ENCODE data around the gene CSHL1. TPM values are rescaled to one million over a fixed set of nuclear protein-coding genes. Genes with fewer than 3 reads are reported as not detected.

The CSHL1 gene
- total and polyA plus RNA-seq, 2 donors (not counting 1 experiment from before 2014, with no cell fraction given), result not detected

- intact Hi-C loops (cut with micrococcal nuclease), result no loop called here
- H3K4me3 Mint-ChIP-seq, result no peak overlapping the region
- Histone ChIP-seq H3K27me3 (replicated peaks in 1 of 4; ENCODE audit: control extremely low read depth in 1 of 4, control insufficient read depth in 3 of 4, insufficient read depth in 4 of 4, low read length in 3 of 4) (no peaks in the 10 kb centered on the region), H4K20me1 (ENCODE audit: control insufficient read depth, insufficient read depth, low read length, poor library complexity, severe bottlenecking) (no peaks in the 10 kb centered on the region), H3K4me1 (ENCODE audit: control insufficient read depth in 2 of 2, insufficient read depth in 2 of 2, low read length in 2 of 2) (peaks cover 34 to 49% of the 10 kb centered on the region in 2 donors), H3K4me2 (replicated peaks; ENCODE audit: low read depth, low read length, poor library complexity, severe bottlenecking) (no peak overlapping the region), H2AFZ (ENCODE audit: insufficient read depth, low read depth, low read length, poor library complexity, severe bottlenecking) (no peak overlapping the region), H3K36me3 (replicated peaks in 1 of 2; ENCODE audit: control extremely low read depth in 1 of 2, control insufficient read depth in 1 of 2, extremely low read depth in 1 of 2, insufficient read depth in 2 of 2, low read length in 1 of 2) (no peaks in the 10 kb centered on the region), H3K27ac (ENCODE audit: low read length in 2 of 2) (no peak overlapping the region), H3K4me3 (ENCODE audit: control extremely low read depth in 1 of 5, extremely low read depth in 1 of 5, insufficient read depth in 1 of 5, low read depth in 2 of 5, low read length in 4 of 5) (no peak overlapping the region), H3K9me3 (ENCODE audit: control extremely low read depth in 1 of 3, control insufficient read depth in 2 of 3, insufficient read depth in 1 of 3, low read length in 2 of 3) (no peaks in the 10 kb centered on the region), H3K79me2 (ENCODE audit: control insufficient read depth, insufficient read depth, low read length) (no peaks in the 10 kb centered on the region), H3K9ac (ENCODE audit: low read length) (no peak overlapping the region)
- H3K27ac Mint-ChIP-seq, result peak overlapping the region; percentile 59
- peaks cover 28% of the 10 kb centered on the region for H3K4me1 Mint-ChIP-seq
- POLR2A ChIA-PET, result interaction anchor here (1.2 to 1.3 kb wide), 2 partner anchors 10 to 12 kb away, joined by 3 to 4 read pairs; no protein-coding TSS in a partner anchor
- DNase-seq, result no peak
- WGBS (ENCODE audit: insufficient coverage), result 100% methylated on average over 2 of the region's 5 CpGs
- no peaks in the 10 kb centered on the region for H3K27me3 Mint-ChIP-seq
- CTCF ChIA-PET, result interaction anchor here (1.4 to 14.6 kb wide), 7 partner anchors 10 to 177 kb away, joined by 3 to 504 read pairs (median 16); partner anchors contain the start of genes CD79B, CSHL1, GH1 and ICAM2
- TF ChIP-seq CTCF (IDR thresholded peaks at IDR 0.05) (no peak), EZH2 (IDR thresholded peaks at IDR 0.05; ENCODE audit: borderline replicate concordance, insufficient read depth, low read depth, low read length, poor library complexity, severe bottlenecking) (no peak)
- H3K9me3 Mint-ChIP-seq (ENCODE audit: insufficient read depth), result no peaks in the 10 kb centered on the region
- ATAC-seq (ENCODE audit: low read depth), result no peak
These were observed 45.4 kb upstream of the CSHL1 start for GRCh38 chr17:63956296-63956920.

GRCh38 chr17:63955791-63956190 is 44.7 kb upstream of the CSHL1 start:
- intact Hi-C loops (cut with micrococcal nuclease), result no loop called here
- H3K27ac Mint-ChIP-seq, result peak overlapping the region; percentile 80

More at GRCh38 chr17:63955791-63956190, 44.7 kb upstream of the CSHL1 start:
- H3K36me3 ChIP-seq (replicated peaks in 1 of 2; ENCODE audit: control extremely low read depth in 1 of 2, control insufficient read depth in 1 of 2, extremely low read depth in 1 of 2, insufficient read depth in 2 of 2, low read length in 1 of 2), result no peaks in the 10 kb centered on the region
- Mint-ChIP-seq H3K27me3 (no peaks in the 10 kb centered on the region), H3K4me3 (no peak overlapping the region), H3K9me3 (ENCODE audit: insufficient read depth) (no peaks in the 10 kb centered on the region), H3K4me1 (peaks cover 30% of the 10 kb centered on the region)
- H2AFZ ChIP-seq (ENCODE audit: insufficient read depth, low read depth, low read length, poor library complexity, severe bottlenecking), result no peak overlapping the region
- no peak overlapping the region for H3K4me2 ChIP-seq (replicated peaks; ENCODE audit: low read depth, low read length, poor library complexity, severe bottlenecking)
- 97% methylated on average over 2 of the region's 4 CpGs for WGBS (ENCODE audit: insufficient coverage)
- H3K79me2 ChIP-seq (ENCODE audit: control insufficient read depth, insufficient read depth, low read length), result no peaks in the 10 kb centered on the region
- peaks cover 32 to 49% of the 10 kb centered on the region in 2 donors for H3K4me1 ChIP-seq (ENCODE audit: control insufficient read depth in 2 of 2, insufficient read depth in 2 of 2, low read length in 2 of 2)
- H3K4me3 ChIP-seq (ENCODE audit: control extremely low read depth in 1 of 5, extremely low read depth in 1 of 5, insufficient read depth in 1 of 5, low read depth in 2 of 5, low read length in 4 of 5), result no peak overlapping the region
- no peak overlapping the region for H3K9ac ChIP-seq (ENCODE audit: low read length)
- POLR2A ChIA-PET, result interaction anchor here (1.2 to 1.3 kb wide), 2 partner anchors 9 to 12 kb away, joined by 3 to 4 read pairs; no protein-coding TSS in a partner anchor
- H3K9me3 ChIP-seq (ENCODE audit: control extremely low read depth in 1 of 3, control insufficient read depth in 2 of 3, insufficient read depth in 1 of 3, low read length in 2 of 3), result no peaks in the 10 kb centered on the region
- CTCF ChIA-PET, result interaction anchor here (1.2 to 14.6 kb wide), 7 partner anchors 9 to 178 kb away, joined by 3 to 504 read pairs (median 16); partner anchors contain the start of genes CD79B, CSHL1, GH1 and ICAM2
- no peak for DNase-seq
- H3K27ac ChIP-seq (ENCODE audit: low read length in 2 of 2), result no peak overlapping the region
- TF ChIP-seq EZH2 (IDR thresholded peaks at IDR 0.05; ENCODE audit: borderline replicate concordance, insufficient read depth, low read depth, low read length, poor library complexity, severe bottlenecking) (no peak), CTCF (IDR thresholded peaks at IDR 0.05) (no peak)
- no peaks in the 10 kb centered on the region for H4K20me1 ChIP-seq (ENCODE audit: control insufficient read depth, insufficient read depth, low read length, poor library complexity, severe bottlenecking)
- no peaks in the 10 kb centered on the region for H3K27me3 ChIP-seq (replicated peaks in 1 of 4; ENCODE audit: control extremely low read depth in 1 of 4, control insufficient read depth in 3 of 4, insufficient read depth in 4 of 4, low read length in 3 of 4)
- ATAC-seq (ENCODE audit: low read depth), result no peak
